K562 (cell line): Measurements from ENCODE around the gene SPATA3. TPM values are rescaled to one million over a fixed set of nuclear protein-coding genes. Genes with fewer than 3 reads are reported as not detected.

Source experiments
- PATZ1 ChIP-seq: fragments of 250-450 bp; sonication (Bioruptor Pico); IDR thresholded peaks from 2 replicates; pipeline ENCODE4 v1.5.0; 2020; ENCODE audit warnings: mild to moderate bottlenecking, borderline replicate concordance
- ZNF318 ChIP-seq, 2 experiments: fragments of 450-650 bp; IDR thresholded peaks; 2 replicates each; pipeline ENCODE4 v1.6.1; 2016; ENCODE audit warnings: mild to moderate bottlenecking in 2 of 2, borderline replicate concordance in 1 of 2, low read depth in 1 of 2, moderate library complexity in 1 of 2
- polyA plus RNA-seq, 8 experiments: library from polyadenylated mRNA; depleted of rRNA in 4 of 8; stranded (reverse) in 5 of 8; unstranded in 3 of 8; fragments of >200 nt; fragmentation: Nextera tagmentation in 2 of 8; fragmentation: Illumina TruSeq in 1 of 8; extraction: Ambion mirVana in 2 of 8; extraction: Trizol in 1 of 8; gene quantifications; 2 replicates each; pipeline versions ENCODE4 v1.2.1 to v1.2.3, GENCODE V29; 2011 to 2014; ENCODE audit warnings: inconsistent platforms in 1 of 8, missing spikeins in 1 of 8
- total RNA-seq, 7 experiments: library from RNA; depleted of rRNA in 6 of 7; stranded (reverse); fragments of >200 nt in 6 of 7; fragmentation: Illumina TruSeq in 2 of 7; extraction: Trizol in 2 of 7; gene quantifications; 2 replicates each; pipeline versions ENCODE4 v1.2.1 to v1.2.3, GENCODE V29; 2011 to 2021; ENCODE audit warnings: low replicate concordance in 1 of 7

The SPATA3 gene
- total and polyA plus RNA-seq, 9 of the 15 experiments (the other 6 are each of a cell fraction or from before 2014, with no cell fraction given), result not detected

- TF ChIP-seq ZNF318 (IDR thresholded peaks at IDR 0.05; ENCODE audit: borderline replicate concordance in 1 of 2, low read depth in 1 of 2), result no peak
- no peak for TF ChIP-seq PATZ1 (CRISPR knock-in tag)
Observed at GRCh38 chr2:230951396-230951795, 44.5 kb upstream of the SPATA3 start (continued).
